Astrocyte (in vitro differentiated cells and primary cell): ENCODE measurements around the gene TRAPPC4. TPM values are rescaled to one million over a fixed set of nuclear protein-coding genes. Genes with fewer than 3 reads are reported as not detected.
"Not testable (repeated sequence)": the region's sequence is repeated elsewhere in the genome, so short reads cannot be mapped to it uniquely, and the experiment has no call there.

Source experiments
- DNase-seq: peaks from one replicate; pipeline ENCODE4 v3.0.0-alpha.2; 2010; ENCODE audit warnings: low read depth
- FAIRE-seq: peaks from 2 replicates; lab custom pipeline; 2011; peaks lifted over from hg19 to GRCh38; lab: Jason Lieb, UNC
- H2AFZ ChIP-seq: 2 replicates; pipeline ENCODE4 v1.6.0; 2012; ENCODE audit warnings: low read depth, low read length, inconsistent platforms
- H3K27ac ChIP-seq: 2 replicates; pipeline ENCODE4 v1.5.1; 2011; ENCODE audit warnings: low read depth, low read length, inconsistent platforms
- H3K27me3 ChIP-seq: 2 replicates; pipeline ENCODE4 v1.6.0; 2011; ENCODE audit warnings: low read length, inconsistent platforms; ENCODE audit not compliant: insufficient read depth
- H3K36me3 ChIP-seq: 2 replicates; pipeline ENCODE4 v1.5.1; 2011; ENCODE audit warnings: low read length, inconsistent platforms; ENCODE audit not compliant: insufficient read depth
- H3K4me1 ChIP-seq: 2 replicates; pipeline ENCODE4 v1.5.1; 2011; ENCODE audit warnings: low read length, inconsistent platforms; ENCODE audit not compliant: insufficient read depth
- H3K4me2 ChIP-seq: 2 replicates; pipeline ENCODE4 v1.6.0; 2012; ENCODE audit warnings: low read length, inconsistent platforms
- H3K4me3 ChIP-seq: 2 replicates; pipeline ENCODE4 v1.5.1; 2011; ENCODE audit warnings: low read depth, mild to moderate bottlenecking, low read length, inconsistent platforms; ENCODE audit not compliant: insufficient read depth
- H3K79me2 ChIP-seq: 2 replicates; pipeline ENCODE4 v1.6.0; 2012; ENCODE audit warnings: mild to moderate bottlenecking, low read length, inconsistent platforms; ENCODE audit not compliant: insufficient read depth
- H3K9ac ChIP-seq: 2 replicates; pipeline ENCODE4 v1.6.0; 2012; ENCODE audit warnings: mild to moderate bottlenecking, low read length, inconsistent platforms
- H3K9me3 ChIP-seq: 2 replicates; pipeline ENCODE4 v1.5.1; 2012; ENCODE audit warnings: low read depth, mild to moderate bottlenecking, low read length, inconsistent platforms; ENCODE audit not compliant: insufficient read depth
- H4K20me1 ChIP-seq: 2 replicates; pipeline ENCODE4 v1.6.0; 2012; ENCODE audit warnings: low read length, inconsistent platforms; ENCODE audit not compliant: insufficient read depth
- H3K27ac Mint-ChIP-seq: one replicate; pipeline ENCODE4 v1.8.0; 2021; ENCODE audit warnings: mild to moderate bottlenecking, mixed read lengths; ENCODE audit not compliant: unreplicated experiment
- H3K27me3 Mint-ChIP-seq: one replicate; pipeline ENCODE4 v1.8.0; 2021; ENCODE audit warnings: low read depth, mixed read lengths; ENCODE audit not compliant: unreplicated experiment
- H3K36me3 Mint-ChIP-seq: one replicate; pipeline ENCODE4 v1.8.0; 2021; ENCODE audit warnings: low read depth, mixed read lengths; ENCODE audit not compliant: unreplicated experiment
- H3K4me1 Mint-ChIP-seq: one replicate; pipeline ENCODE4 v1.8.0; 2021; ENCODE audit warnings: low read depth, mixed read lengths; ENCODE audit not compliant: unreplicated experiment
- H3K4me3 Mint-ChIP-seq: one replicate; pipeline ENCODE4 v1.8.0; 2021; ENCODE audit warnings: mild to moderate bottlenecking, moderate library complexity, mixed read lengths; ENCODE audit not compliant: unreplicated experiment
- H3K9me3 Mint-ChIP-seq: one replicate; pipeline ENCODE4 v1.8.0; 2021; ENCODE audit warnings: mild to moderate bottlenecking, mixed read lengths; ENCODE audit not compliant: unreplicated experiment
- CTCF ChIP-seq: IDR thresholded peaks from 2 replicates; pipeline ENCODE4 v1.5.1; 2011; ENCODE audit warnings: low read depth, mild to moderate bottlenecking, inconsistent platforms, low read length, moderate library complexity; ENCODE audit not compliant: insufficient read depth
- EZH2 ChIP-seq: IDR thresholded peaks from 2 replicates; pipeline ENCODE4 v1.6.1; 2012; ENCODE audit warnings: mild to moderate bottlenecking, low read length, inconsistent platforms; ENCODE audit not compliant: insufficient read depth
- total RNA-seq: library from RNA; stranded (reverse); gene quantifications from 2 replicates; pipeline ENCODE4 v1.2.1, GENCODE V29; 2021

TRAPPC4 gene
- total RNA-seq, 1 donor from 2014 or later, result 88.3 TPM

DNA sequence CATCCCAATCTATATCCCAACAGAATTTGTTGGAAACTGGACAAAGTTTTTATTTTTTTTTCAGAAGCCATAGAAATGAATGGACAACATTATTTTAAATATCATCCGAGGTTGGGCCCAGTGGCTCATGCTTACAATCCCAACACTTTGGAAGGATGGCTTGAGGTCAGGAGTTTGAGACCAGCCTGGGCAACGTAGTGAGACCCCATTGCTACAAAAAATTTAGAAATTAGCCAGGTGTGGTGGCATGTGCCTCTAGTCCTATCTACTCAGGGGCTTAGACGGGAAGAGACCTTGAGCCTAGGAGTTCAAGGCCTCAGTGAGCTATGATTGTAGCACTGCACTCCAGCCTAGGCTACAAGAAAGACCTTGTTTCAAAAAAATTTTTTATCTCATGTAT is 16.2 kb downstream of the TRAPPC4 start:
- H3K9me3 Mint-ChIP-seq, result no peaks in the 10 kb centered on the region
- H3K27ac ChIP-seq, result no peak overlapping the region
- no peak for TF ChIP-seq CTCF
- TF ChIP-seq EZH2, result no peak
- H3K4me1 Mint-ChIP-seq, result peaks cover 2% of the 10 kb centered on the region
- H3K79me2 ChIP-seq, result no peaks in the 10 kb centered on the region
- H3K4me3 Mint-ChIP-seq, result no peak overlapping the region
- H3K4me1 ChIP-seq, result peaks cover 3% of the 10 kb centered on the region
- no peak overlapping the region for H3K27ac Mint-ChIP-seq
- DNase-seq (no peak), FAIRE-seq (no peak)
- no peak overlapping the region for H3K9ac ChIP-seq
- H3K4me3 ChIP-seq, result no peak overlapping the region
- H3K36me3 Mint-ChIP-seq, result no peaks in the 10 kb centered on the region
- no peaks in the 10 kb centered on the region for H4K20me1 ChIP-seq
- no peaks in the 10 kb centered on the region for H3K27me3 Mint-ChIP-seq
- no peak overlapping the region for H2AFZ ChIP-seq
- H3K9me3 ChIP-seq, result no peaks in the 10 kb centered on the region
- no peaks in the 10 kb centered on the region for H3K36me3 ChIP-seq
- H3K27me3 ChIP-seq, result no peaks in the 10 kb centered on the region
- H3K4me2 ChIP-seq, result no peak overlapping the region

DNA sequence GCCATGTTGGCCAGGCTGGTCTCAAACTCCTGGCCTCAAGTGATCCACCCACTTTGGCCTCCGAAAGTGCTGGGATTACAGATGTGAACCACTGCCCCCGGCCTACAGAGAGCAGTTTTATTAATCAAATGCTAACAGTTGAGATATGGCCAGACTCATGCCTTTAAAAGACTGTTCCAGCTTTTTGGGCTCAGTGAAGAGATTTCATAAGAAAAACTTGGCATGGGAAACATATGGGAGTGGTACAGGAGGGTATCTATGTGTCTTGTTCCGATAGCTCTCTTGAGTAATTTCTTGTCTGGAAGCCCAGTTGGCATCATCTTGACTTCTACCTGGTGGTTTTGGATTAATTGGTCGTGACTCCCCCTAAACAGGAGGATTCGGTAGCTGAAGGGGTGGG is 20.3 kb downstream of the TRAPPC4 start:
- no peak for DNase-seq

DNA sequence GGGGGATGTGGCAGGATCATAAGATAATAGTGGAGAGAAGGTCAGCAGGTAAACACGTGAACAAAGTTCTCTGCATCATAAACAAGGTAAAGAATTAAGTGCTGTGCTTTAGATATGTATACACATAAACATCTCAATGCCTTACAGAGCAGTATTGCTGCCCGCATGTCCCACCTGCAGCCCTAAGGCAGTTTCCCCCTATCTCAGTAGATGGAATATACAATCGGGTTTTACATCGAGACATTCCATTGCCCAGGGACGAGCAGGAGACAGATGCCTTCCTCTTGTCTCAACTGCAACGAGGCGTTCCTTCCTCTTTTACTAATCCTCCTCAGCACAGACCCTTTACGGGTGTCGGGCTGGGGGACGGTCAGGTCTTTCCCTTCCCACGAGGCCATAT is 20.9 kb downstream of the TRAPPC4 start:
- H3K79me2 ChIP-seq, H3K36me3 ChIP-seq, FAIRE-seq, H3K9me3 Mint-ChIP-seq, H3K27me3 Mint-ChIP-seq, H2AFZ ChIP-seq, H3K9me3 ChIP-seq, H4K20me1 ChIP-seq, H3K4me1 ChIP-seq, H3K4me1 Mint-ChIP-seq, H3K4me3 Mint-ChIP-seq, DNase-seq, H3K36me3 Mint-ChIP-seq, H3K27me3 ChIP-seq, H3K27ac ChIP-seq, H3K4me2 ChIP-seq, H3K9ac ChIP-seq, H3K4me3 ChIP-seq, H3K27ac Mint-ChIP-seq: not testable (repeated sequence)

More for the DNA sequence above, 20.3 kb downstream of the TRAPPC4 start:
- Histone ChIP-seq H3K27me3 (no peaks in the 10 kb centered on the region), H3K79me2 (no peaks in the 10 kb centered on the region), H3K4me2 (no peak overlapping the region), H3K4me1 (no peaks in the 10 kb centered on the region), H3K9ac (no peak overlapping the region), H3K27ac (no peak overlapping the region), H2AFZ (no peak overlapping the region), H3K9me3 (no peaks in the 10 kb centered on the region), H3K4me3 (no peak overlapping the region), H3K36me3 (no peaks in the 10 kb centered on the region), H4K20me1 (no peaks in the 10 kb centered on the region)
- H3K9me3 Mint-ChIP-seq, result no peaks in the 10 kb centered on the region
- no peak overlapping the region for H3K27ac Mint-ChIP-seq
- no peak for FAIRE-seq
- H3K36me3 Mint-ChIP-seq, result no peaks in the 10 kb centered on the region
- TF ChIP-seq EZH2 (no peak), CTCF (no peak)
- peaks cover 4% of the 10 kb centered on the region for H3K4me1 Mint-ChIP-seq
- H3K27me3 Mint-ChIP-seq, result no peaks in the 10 kb centered on the region
- no peak overlapping the region for H3K4me3 Mint-ChIP-seq
